Neural progenitor cell (in vitro differentiated cells): Measurements from ENCODE around the gene POP4.

Experiments
- EZH2 ChIP-seq: fragments of 200-600 bp; sonication (generic); IDR thresholded peaks from 2 replicates; pipeline ENCODE4 v1.6.1; 2017; ENCODE audit warnings: antibody characterized with exemption, mild to moderate bottlenecking, moderate library complexity
- EZH2phosphoT487 ChIP-seq: fragments of 200-600 bp; sonication (generic); IDR thresholded peaks from 2 replicates; pipeline ENCODE4 v1.6.1; 2017; ENCODE audit warnings: antibody characterized with exemption
- TF ChIP-seq, protein P1 (sequence below): fragments of 200-600 bp; sonication (generic); IDR thresholded peaks from 2 replicates; pipeline ENCODE4 v1.5.1; 2017; ENCODE audit warnings: antibody characterized with exemption, mild to moderate bottlenecking

- TF ChIP-seq, protein P1, sequence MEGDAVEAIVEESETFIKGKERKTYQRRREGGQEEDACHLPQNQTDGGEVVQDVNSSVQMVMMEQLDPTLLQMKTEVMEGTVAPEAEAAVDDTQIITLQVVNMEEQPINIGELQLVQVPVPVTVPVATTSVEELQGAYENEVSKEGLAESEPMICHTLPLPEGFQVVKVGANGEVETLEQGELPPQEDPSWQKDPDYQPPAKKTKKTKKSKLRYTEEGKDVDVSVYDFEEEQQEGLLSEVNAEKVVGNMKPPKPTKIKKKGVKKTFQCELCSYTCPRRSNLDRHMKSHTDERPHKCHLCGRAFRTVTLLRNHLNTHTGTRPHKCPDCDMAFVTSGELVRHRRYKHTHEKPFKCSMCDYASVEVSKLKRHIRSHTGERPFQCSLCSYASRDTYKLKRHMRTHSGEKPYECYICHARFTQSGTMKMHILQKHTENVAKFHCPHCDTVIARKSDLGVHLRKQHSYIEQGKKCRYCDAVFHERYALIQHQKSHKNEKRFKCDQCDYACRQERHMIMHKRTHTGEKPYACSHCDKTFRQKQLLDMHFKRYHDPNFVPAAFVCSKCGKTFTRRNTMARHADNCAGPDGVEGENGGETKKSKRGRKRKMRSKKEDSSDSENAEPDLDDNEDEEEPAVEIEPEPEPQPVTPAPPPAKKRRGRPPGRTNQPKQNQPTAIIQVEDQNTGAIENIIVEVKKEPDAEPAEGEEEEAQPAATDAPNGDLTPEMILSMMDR: no peak
- TF ChIP-seq EZH2: no peak
- TF ChIP-seq EZH2phosphoT487: no peak
These were observed 4.1 kb downstream of the POP4 start for GRCh38 chr19:29610213-29610573.
